SK-N-MC (cell line): Measurements from ENCODE around the gene CSNK2B.

Experiments
- DNase-seq: peaks from one replicate; pipeline ENCODE4 v3.0.0-alpha.2; 2011; ENCODE audit warnings: low read depth, low spot score
- H3K27ac ChIP-seq: fragments of 200-600 bp; sonication (generic); 2 replicates; pipeline ENCODE4 v1.5.1; 2016; ENCODE audit warnings: mixed run types
- H3K36me3 ChIP-seq: fragments of 200-600 bp; sonication (generic); 2 replicates; pipeline ENCODE4 v1.6.1; 2017; ENCODE audit warnings: antibody characterized with exemption, low read length, mixed read lengths; ENCODE audit not compliant: insufficient read depth
- H3K4me3 ChIP-seq: fragments of 200-600 bp; sonication (generic); 2 replicates; pipeline ENCODE4 v1.5.1; 2016
- H3K9ac ChIP-seq: fragments of 200-600 bp; sonication (generic); 2 replicates; pipeline ENCODE4 v1.8.0; 2017; ENCODE audit warnings: mixed run types, mixed read lengths; ENCODE audit not compliant: insufficient read length
- H3K9me3 ChIP-seq: fragments of 200-600 bp; sonication (generic); 2 replicates; pipeline ENCODE4 v1.6.1; 2017; ENCODE audit warnings: low read depth, mild to moderate bottlenecking, antibody characterized with exemption, low read length, moderate library complexity, mixed read lengths
- EZH2 ChIP-seq: fragments of 200-600 bp; sonication (generic); IDR thresholded peaks from one replicate; pipeline ENCODE4 v1.6.1; 2017; ENCODE audit warnings: antibody characterized with exemption
- FOXP2 ChIP-seq: optimal IDR thresholded peaks from 2 replicates; pipeline ENCODE3; 2011; ENCODE audit warnings: mild to moderate bottlenecking, moderate library complexity; ENCODE audit not compliant: insufficient read depth; ENCODE audit errors: extremely low read length, control extremely low read depth
- POLR2AphosphoS5 ChIP-seq: IDR thresholded peaks from 2 replicates; pipeline ENCODE4 v1.6.1; 2012; ENCODE audit warnings: mild to moderate bottlenecking, low read depth, low read length, borderline replicate concordance

CSNK2B gene

GRCh38 chr6:31655349-31656237, 10.3 kb upstream of the CSNK2B start, which contains the start of gene APOM:
Gene APOM (plus strand): TSS chr6:31655894. CDS start chr6:31655967, 73 bp downstream.
- Histone ChIP-seq H3K4me3 (no peak within 1 kb of the TSS), H3K9ac (no peak within 1 kb of the TSS)

GRCh38 chr6:31657406-31658157, 8.3 kb upstream of the CSNK2B start:
- no peak for DNase-seq
- Histone ChIP-seq H3K9ac (no peak overlapping the region), H3K27ac (no peak overlapping the region), H3K4me3 (no peak overlapping the region), H3K36me3 (peaks cover 11% of the 10 kb centered on the region; the same call in 1 of the 2 replicates), H3K9me3 (no peaks in the 10 kb centered on the region)
- TF ChIP-seq FOXP2 = no peak

More at GRCh38 chr6:31655349-31656237, 10.3 kb upstream of the CSNK2B start, which contains the start of gene APOM:
- no peak for DNase-seq
- Histone ChIP-seq H3K27ac (peak within 1 kb of the TSS; percentile 8; the same call in 1 of the 2 replicates), H3K9me3 (no peaks in the 10 kb centered on the region), H3K36me3 (peaks cover 4% of the 10 kb centered on the region; the same call in 1 of the 2 replicates)
- no peak for TF ChIP-seq FOXP2

GRCh38 chr6:31658158-31658688, 7.7 kb upstream of the CSNK2B start:
- DNase-seq = no peak
- no peak for TF ChIP-seq EZH2
- TF ChIP-seq POLR2AphosphoS5 = no peak
- no peak for TF ChIP-seq FOXP2
- no peak overlapping the region for H3K4me3 ChIP-seq
- peaks cover 13% of the 10 kb centered on the region; the same call in 1 of the 2 replicates for H3K36me3 ChIP-seq
- H3K9me3 ChIP-seq = no peaks in the 10 kb centered on the region
- no peak overlapping the region for H3K9ac ChIP-seq
- no peak overlapping the region for H3K27ac ChIP-seq

GRCh38 chr6:31658983-31659648, 6.8 kb upstream of the CSNK2B start:
- Histone ChIP-seq H3K9me3 (no peaks in the 10 kb centered on the region), H3K4me3 (peak overlapping the region; percentile 98), H3K36me3 (peaks cover 20% of the 10 kb centered on the region), H3K9ac (peak overlapping the region; percentile 93), H3K27ac (no peak overlapping the region)
- DNase-seq = no peak
- TF ChIP-seq POLR2AphosphoS5 (no peak), FOXP2 (no peak), EZH2 (no peak)

GRCh38 chr6:31659649-31660380, 6.1 kb upstream of the CSNK2B start:
- DNase-seq = no peak
- Histone ChIP-seq H3K27ac (peak overlapping the region; percentile 72), H3K9ac (peak overlapping the region; percentile 93), H3K9me3 (no peaks in the 10 kb centered on the region), H3K4me3 (peak overlapping the region; percentile 98), H3K36me3 (peaks cover 20% of the 10 kb centered on the region)
- TF ChIP-seq EZH2 (no peak), FOXP2 (no peak), POLR2AphosphoS5 (no peak)

GRCh38 chr6:31660381-31661261, 5.3 kb upstream of the CSNK2B start, which contains the start of gene C6orf47:
Gene C6orf47 (minus strand): TSS chr6:31660778. CDS start chr6:31659947, 831 bp downstream.
- no peak for TF ChIP-seq EZH2
- no peak for TF ChIP-seq FOXP2
- TF ChIP-seq POLR2AphosphoS5 = peak; percentile 91
- H3K9ac ChIP-seq = peak within 1 kb of the TSS; percentile 93
- peak; percentile 18 for DNase-seq
- no peaks in the 10 kb centered on the region for H3K9me3 ChIP-seq
- peaks cover 20% of the 10 kb centered on the region for H3K36me3 ChIP-seq
- H3K27ac ChIP-seq = peak within 1 kb of the TSS; percentile 76
- H3K4me3 ChIP-seq = peak within 1 kb of the TSS; percentile 98
